ENCODE results near the gene MOK.

The MOK gene

GRCh38 chr14:102210421-102211042 is 94.4 kb downstream of the MOK start:
- DNase-seq (ENCODE audit: low read depth, low spot score), result no peak
- Histone ChIP-seq H3K9ac (ENCODE audit: insufficient read length, low read depth) (no peak overlapping the region), H3K27me3 (ENCODE audit: insufficient read depth, insufficient read length) (no peaks in the 10 kb centered on the region), H3K36me3 (ENCODE audit: insufficient read depth, insufficient read length, low read length) (peaks cover 49% of the 10 kb centered on the region), H3K9me3 (ENCODE audit: insufficient read depth, low read length) (no peaks in the 10 kb centered on the region), H3K4me1 (ENCODE audit: insufficient read depth, insufficient read length) (peaks cover 4% of the 10 kb centered on the region), H3K4me3 (ENCODE audit: insufficient read length, low read depth) (no peak overlapping the region)
- TF ChIP-seq SUZ12 (IDR thresholded peaks at IDR 0.05; ENCODE audit: extremely low read depth, insufficient read depth, insufficient read length), result no peak

- no peaks in the 10 kb centered on the region for H3K27me3 ChIP-seq (ENCODE audit: insufficient read depth, insufficient read length)
- H3K9me3 ChIP-seq (ENCODE audit: insufficient read depth, low read length), result no peaks in the 10 kb centered on the region
- no peak overlapping the region for H3K9ac ChIP-seq (ENCODE audit: insufficient read length, low read depth)
- peaks cover 4% of the 10 kb centered on the region for H3K4me1 ChIP-seq (ENCODE audit: insufficient read depth, insufficient read length)
- TF ChIP-seq YY1 (IDR thresholded peaks at IDR 0.05; ENCODE audit: insufficient read depth, insufficient read length) (no peak), ZNF274 (IDR thresholded peaks at IDR 0.05; ENCODE audit: low read depth, low read length) (no peak), SUZ12 (IDR thresholded peaks at IDR 0.05; ENCODE audit: extremely low read depth, insufficient read depth, insufficient read length) (no peak)
- no peak overlapping the region for H3K4me3 ChIP-seq (ENCODE audit: insufficient read length, low read depth)
- peaks cover 56% of the 10 kb centered on the region for H3K36me3 ChIP-seq (ENCODE audit: insufficient read depth, insufficient read length, low read length)
- DNase-seq (ENCODE audit: low read depth, low spot score), result no peak
Observed at GRCh38 chr14:102209224-102209966, 95.6 kb downstream of the MOK start.

- H3K4me1 ChIP-seq (ENCODE audit: insufficient read depth, insufficient read length), result peaks cover 3% of the 10 kb centered on the region
- DNase-seq (ENCODE audit: low read depth, low spot score), result no peak
- no peak overlapping the region for H3K4me3 ChIP-seq (ENCODE audit: insufficient read length, low read depth)
- H3K9me3 ChIP-seq (ENCODE audit: insufficient read depth, low read length), result no peaks in the 10 kb centered on the region
- no peak overlapping the region for H3K9ac ChIP-seq (ENCODE audit: insufficient read length, low read depth)
- H3K36me3 ChIP-seq (ENCODE audit: insufficient read depth, insufficient read length, low read length), result peaks cover 58% of the 10 kb centered on the region
- H3K27me3 ChIP-seq (ENCODE audit: insufficient read depth, insufficient read length), result no peaks in the 10 kb centered on the region
- TF ChIP-seq ZNF274 (IDR thresholded peaks at IDR 0.05; ENCODE audit: low read depth, low read length) (no peak), YY1 (IDR thresholded peaks at IDR 0.05; ENCODE audit: insufficient read depth, insufficient read length) (no peak), SUZ12 (IDR thresholded peaks at IDR 0.05; ENCODE audit: extremely low read depth, insufficient read depth, insufficient read length) (no peak)
Observed at GRCh38 chr14:102208741-102209140, 96.2 kb downstream of the MOK start.

GRCh38 chr14:102207831-102208365 is 97.1 kb downstream of the MOK start:
- peaks cover 56% of the 10 kb centered on the region for H3K36me3 ChIP-seq (ENCODE audit: insufficient read depth, insufficient read length, low read length)
- no peak overlapping the region for H3K9ac ChIP-seq (ENCODE audit: insufficient read length, low read depth)
- H3K4me1 ChIP-seq (ENCODE audit: insufficient read depth, insufficient read length), result peaks cover 2% of the 10 kb centered on the region
- H3K9me3 ChIP-seq (ENCODE audit: insufficient read depth, low read length), result no peaks in the 10 kb centered on the region
- no peak for DNase-seq (ENCODE audit: low read depth, low spot score)
- TF ChIP-seq ZNF274 (IDR thresholded peaks at IDR 0.05; ENCODE audit: low read depth, low read length), result no peak
- TF ChIP-seq SUZ12 (IDR thresholded peaks at IDR 0.05; ENCODE audit: extremely low read depth, insufficient read depth, insufficient read length), result no peak
- TF ChIP-seq YY1 (IDR thresholded peaks at IDR 0.05; ENCODE audit: insufficient read depth, insufficient read length), result no peak
- H3K4me3 ChIP-seq (ENCODE audit: insufficient read length, low read depth), result no peak overlapping the region
- H3K27me3 ChIP-seq (ENCODE audit: insufficient read depth, insufficient read length), result no peaks in the 10 kb centered on the region

GRCh38 chr14:102206918-102207317 is 98.0 kb downstream of the MOK start:
- no peaks in the 10 kb centered on the region for H3K27me3 ChIP-seq (ENCODE audit: insufficient read depth, insufficient read length)
- no peak for TF ChIP-seq SUZ12 (IDR thresholded peaks at IDR 0.05; ENCODE audit: extremely low read depth, insufficient read depth, insufficient read length)
- TF ChIP-seq YY1 (IDR thresholded peaks at IDR 0.05; ENCODE audit: insufficient read depth, insufficient read length), result no peak
- H3K9me3 ChIP-seq (ENCODE audit: insufficient read depth, low read length), result no peaks in the 10 kb centered on the region
- H3K36me3 ChIP-seq (ENCODE audit: insufficient read depth, insufficient read length, low read length), result peaks cover 48% of the 10 kb centered on the region
- no peak for DNase-seq (ENCODE audit: low read depth, low spot score)
- H3K4me3 ChIP-seq (ENCODE audit: insufficient read length, low read depth), result no peak overlapping the region
- H3K9ac ChIP-seq (ENCODE audit: insufficient read length, low read depth), result no peak overlapping the region
- peaks cover 2% of the 10 kb centered on the region for H3K4me1 ChIP-seq (ENCODE audit: insufficient read depth, insufficient read length)

GRCh38 chr14:102205560-102205959 is 99.4 kb downstream of the MOK start:
- TF ChIP-seq SUZ12 (IDR thresholded peaks at IDR 0.05; ENCODE audit: extremely low read depth, insufficient read depth, insufficient read length), result no peak
- no peak for TF ChIP-seq YY1 (IDR thresholded peaks at IDR 0.05; ENCODE audit: insufficient read depth, insufficient read length)
- no peak for TF ChIP-seq ZNF274 (IDR thresholded peaks at IDR 0.05; ENCODE audit: low read depth, low read length)
- Histone ChIP-seq H3K36me3 (ENCODE audit: insufficient read depth, insufficient read length, low read length) (peaks cover 44% of the 10 kb centered on the region), H3K9me3 (ENCODE audit: insufficient read depth, low read length) (no peaks in the 10 kb centered on the region), H3K4me3 (ENCODE audit: insufficient read length, low read depth) (no peak overlapping the region), H3K9ac (ENCODE audit: insufficient read length, low read depth) (no peak overlapping the region), H3K27me3 (ENCODE audit: insufficient read depth, insufficient read length) (no peaks in the 10 kb centered on the region), H3K4me1 (ENCODE audit: insufficient read depth, insufficient read length) (peaks cover 4% of the 10 kb centered on the region)
- DNase-seq (ENCODE audit: low read depth, low spot score), result no peak

GRCh38 chr14:102203382-102203781 is 101.6 kb downstream of the MOK start:
- Histone ChIP-seq H3K4me3 (ENCODE audit: insufficient read length, low read depth) (no peak overlapping the region), H3K36me3 (ENCODE audit: insufficient read depth, insufficient read length, low read length) (peaks cover 45% of the 10 kb centered on the region), H3K27me3 (ENCODE audit: insufficient read depth, insufficient read length) (no peaks in the 10 kb centered on the region), H3K9ac (ENCODE audit: insufficient read length, low read depth) (no peak overlapping the region), H3K9me3 (ENCODE audit: insufficient read depth, low read length) (no peaks in the 10 kb centered on the region), H3K4me1 (ENCODE audit: insufficient read depth, insufficient read length) (peaks cover 4% of the 10 kb centered on the region)
- no peak for TF ChIP-seq SUZ12 (IDR thresholded peaks at IDR 0.05; ENCODE audit: extremely low read depth, insufficient read depth, insufficient read length)
- TF ChIP-seq ZNF274 (IDR thresholded peaks at IDR 0.05; ENCODE audit: low read depth, low read length), result no peak
- no peak for TF ChIP-seq YY1 (IDR thresholded peaks at IDR 0.05; ENCODE audit: insufficient read depth, insufficient read length)
- DNase-seq (ENCODE audit: low read depth, low spot score), result no peak
